Left colon (tissue), 2 donors: ENCODE results near the gene ZNF555. TPM values are rescaled to one million over a fixed set of nuclear protein-coding genes. Genes with fewer than 3 reads are reported as not detected.
"Not testable (repeated sequence)": the region's sequence is repeated elsewhere in the genome, so short reads cannot be mapped to it uniquely, and the experiment has no call there.

Source experiments
- ATAC-seq: fragments of 200-7000 bp; cut with Tn5 transposase; one replicate; pipeline ENCODE4 v1.9.1; 2020; ENCODE audit warnings: mild to moderate bottlenecking, moderate library complexity
- DNase-seq, 2 donors: peaks; one replicate each; pipeline ENCODE4 v3.0.0-alpha.2; 2020
- intact Hi-C, 2 donors: fragments of 100-400 bp; cut with DNase I in 1 of 2; cut with micrococcal nuclease in 1 of 2; formaldehyde crosslinking; loops; one replicate each; pipeline versions ENCODE4 v1.11.2 to v1.14.0; 2022; cut with DNase I, micrococcal nuclease
- long read RNA-seq: library from polyadenylated mRNA; unstranded; transcript quantifications from one replicate; pipeline ENCODE4 v2.0.0, GENCODE V29; 2021
- total RNA-seq, 2 donors: library from RNA; stranded (reverse); fragmentation: NEBNext Ultra II Directional; extraction: Animal tissue kit (Norgen Biotek cat#: 25700); gene quantifications; one replicate each; pipeline ENCODE4 v1.2.1, GENCODE V29; 2021
- donor health status: DM: no; HTN: no; CAD: no.
- donor health status: DM: yes; HTN: yes; CAD: no.

ZNF555 gene
- total RNA-seq = 1 to 10 TPM; 5.2 to 5.5 TPM
- long read RNA-seq, partial matches to known transcripts = 0 of 3 reads
- long read RNA-seq, other reads (novel, unspliced or antisense) = 2 of 3 reads

DNA sequence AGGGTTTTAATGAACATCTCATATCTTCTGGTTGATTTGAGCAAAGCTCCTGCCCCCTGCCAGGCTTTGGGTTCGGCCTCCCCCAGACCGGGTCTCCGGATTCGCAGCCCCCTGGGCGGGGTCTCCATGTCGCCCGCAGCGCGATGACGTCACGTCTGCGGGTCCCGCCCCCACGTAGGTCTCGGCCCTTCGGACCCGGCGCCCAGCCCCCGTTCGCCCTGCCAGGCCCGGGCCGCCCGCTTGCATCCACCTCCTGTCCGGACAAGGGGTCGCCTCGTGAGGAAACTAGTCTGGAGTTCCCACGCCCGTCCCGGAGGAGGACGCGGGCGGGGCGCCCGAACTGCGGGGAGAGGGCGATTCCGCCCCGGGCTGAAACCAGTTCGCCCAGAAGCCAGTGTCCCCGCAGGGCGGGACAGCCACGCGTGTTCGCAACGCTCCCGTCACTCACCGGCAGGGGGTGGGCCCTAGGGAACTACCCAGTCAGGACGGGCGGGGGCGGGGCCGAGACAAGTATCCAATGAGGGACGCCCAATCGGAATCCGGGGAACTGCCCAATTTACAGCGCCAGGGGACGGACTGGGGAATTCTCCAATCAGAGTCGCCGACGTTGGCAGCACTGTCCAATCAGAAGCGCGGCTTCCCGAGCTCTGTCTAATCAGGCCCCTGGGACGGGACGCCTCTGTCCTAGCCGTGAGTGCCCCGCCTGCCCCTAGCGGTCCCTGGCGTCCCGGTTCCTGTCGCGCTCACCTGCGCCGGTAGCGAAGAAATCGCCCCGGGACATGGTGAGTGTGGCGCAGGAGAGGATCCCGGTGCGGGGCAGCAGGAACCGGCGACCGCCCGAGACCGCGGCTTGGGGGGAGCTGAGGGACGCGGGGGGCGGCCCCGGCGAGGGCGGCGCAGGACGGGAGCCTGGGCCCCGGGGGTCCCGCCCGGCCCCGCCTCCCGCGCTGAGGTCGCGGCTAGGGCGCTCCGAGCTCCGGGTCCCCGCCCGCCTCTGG is at the start of gene ZNF555:
ZNF555 (plus strand) TSS at position 682 of the 998 bp plus-strand sequence; CDS start at position 780, 98 bp downstream.
- intact Hi-C loops = no loop called here
- ATAC-seq (peak; percentile 94), DNase-seq (peak; percentile 99)

DNA sequence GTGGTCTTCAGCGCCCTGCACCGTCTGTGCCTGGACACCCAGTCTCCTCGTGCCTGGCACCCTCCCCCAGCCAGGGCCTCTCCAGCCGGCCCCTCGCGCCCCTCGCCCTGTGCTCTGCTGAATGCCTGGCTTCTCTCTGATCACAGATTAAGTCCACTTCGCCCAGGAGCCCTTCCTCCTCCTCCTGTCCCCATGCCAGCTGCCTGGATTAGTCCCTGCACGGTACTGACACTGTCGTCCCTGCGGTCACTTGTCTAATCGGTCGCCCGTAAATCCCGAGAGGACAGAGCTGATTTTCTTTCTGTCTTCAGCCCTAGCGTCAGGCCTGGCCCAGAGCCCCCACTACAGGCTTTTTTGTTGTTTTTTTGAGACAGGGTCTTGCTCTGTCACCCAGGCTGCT is 49.4 kb upstream of the ZNF555 start:
- ATAC-seq (no peak), DNase-seq (no peak)
- intact Hi-C loops = no loop called here

DNA sequence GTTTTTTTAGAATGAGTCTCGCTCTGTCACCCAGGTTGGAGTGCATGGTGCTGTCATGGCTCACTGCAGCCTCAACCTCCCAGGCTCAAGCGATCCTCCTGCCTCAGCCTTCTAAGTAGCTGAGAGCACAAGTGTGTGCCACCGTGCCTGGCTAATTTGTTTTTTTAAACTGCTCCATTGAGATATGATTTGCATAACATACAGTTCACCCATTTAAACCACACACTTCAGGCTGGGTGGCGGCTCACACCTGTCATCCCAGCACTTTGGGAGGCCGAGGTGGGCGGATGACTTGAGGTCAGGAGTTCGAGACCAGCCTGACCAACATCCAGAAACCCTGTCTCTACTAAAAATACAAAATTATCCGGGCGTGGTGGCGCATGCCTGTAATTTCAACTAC is 48.6 kb upstream of the ZNF555 start:
- DNase-seq, intact Hi-C loops, ATAC-seq: not testable (repeated sequence)

DNA sequence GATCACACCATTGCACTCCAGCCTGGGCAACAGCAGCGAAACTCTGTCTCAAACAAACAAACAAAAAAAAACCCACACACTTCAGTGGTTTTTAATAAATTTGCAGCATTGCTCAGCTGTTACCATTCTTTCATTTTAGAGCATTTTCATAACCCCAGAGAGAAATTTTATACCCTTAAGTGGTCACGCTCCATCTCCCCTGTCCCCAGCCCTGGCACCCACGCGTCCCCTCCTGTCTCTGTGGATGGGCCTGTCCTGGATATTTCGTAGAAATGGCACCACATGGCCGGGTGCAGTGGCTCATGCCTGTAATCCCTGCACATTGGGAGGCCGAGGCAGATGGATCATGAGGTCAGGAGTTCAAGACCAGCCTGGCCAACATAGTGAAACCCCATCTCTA is 48.1 kb upstream of the ZNF555 start:
- no peak for DNase-seq
- no peak for ATAC-seq
- intact Hi-C loops = no loop called here

DNA sequence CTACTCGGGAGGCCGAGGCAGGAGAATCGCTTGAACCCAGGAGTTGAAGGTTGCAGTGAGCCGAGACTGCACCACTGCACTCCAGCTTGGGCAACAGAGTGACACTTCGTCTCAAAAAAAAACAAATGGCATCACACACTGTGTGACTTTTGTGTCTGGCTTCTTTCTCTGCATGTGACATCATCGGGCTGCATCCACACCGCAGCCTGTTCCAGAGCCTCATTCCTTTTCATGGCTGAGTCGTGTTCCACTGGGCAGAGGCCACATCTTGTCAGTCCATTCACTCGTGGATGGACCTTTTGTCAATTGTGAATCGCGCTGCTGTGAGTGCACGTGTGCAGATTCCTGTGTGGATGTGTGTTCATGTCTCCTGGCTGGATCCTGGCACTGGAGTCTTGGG is 47.7 kb upstream of the ZNF555 start:
- no peak for DNase-seq
- no peak for ATAC-seq
- intact Hi-C loops = no loop called here

DNA sequence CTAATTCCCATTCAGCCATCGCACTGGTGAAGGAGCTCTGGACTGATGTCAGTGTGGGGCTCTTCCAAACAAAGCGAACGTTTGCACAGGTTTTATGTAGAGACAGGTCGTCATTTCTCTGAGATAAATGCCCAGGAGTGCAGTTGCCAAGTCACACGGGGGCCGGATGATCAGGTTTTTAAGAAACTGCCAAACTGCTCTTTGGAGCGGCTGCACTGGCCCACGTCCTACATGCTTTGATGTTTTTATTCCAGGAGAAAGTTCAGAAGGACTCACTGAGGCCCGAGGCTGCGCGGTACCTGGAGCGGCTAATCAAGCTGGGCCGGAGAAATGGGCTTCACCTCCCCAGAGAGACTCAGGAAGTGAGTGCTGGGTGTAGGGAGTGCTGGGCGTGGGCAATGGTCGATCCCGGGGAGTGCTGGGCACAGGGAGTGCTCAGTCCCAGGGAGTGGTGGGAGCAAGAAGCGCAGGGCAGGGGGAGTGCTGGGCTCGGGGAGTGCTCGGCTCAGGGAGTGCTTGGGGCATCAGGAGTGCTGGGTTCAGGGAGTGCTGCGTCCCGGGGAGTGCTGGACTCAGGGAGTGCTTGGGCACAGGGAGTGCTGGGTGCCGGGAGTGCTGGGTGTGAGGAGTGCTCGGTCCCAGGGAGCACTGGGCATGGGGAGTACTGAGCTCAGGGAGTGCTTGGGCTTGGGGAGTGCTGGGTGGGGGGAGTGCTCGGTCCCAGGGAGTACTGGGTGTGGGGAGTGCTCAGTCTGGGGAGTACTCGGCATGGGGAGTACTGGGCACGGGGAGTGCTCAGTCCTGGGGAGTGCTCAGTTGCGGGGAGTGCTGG is 45.2 kb upstream of the ZNF555 start:
- ATAC-seq (no peak), DNase-seq (no peak)

DNA sequence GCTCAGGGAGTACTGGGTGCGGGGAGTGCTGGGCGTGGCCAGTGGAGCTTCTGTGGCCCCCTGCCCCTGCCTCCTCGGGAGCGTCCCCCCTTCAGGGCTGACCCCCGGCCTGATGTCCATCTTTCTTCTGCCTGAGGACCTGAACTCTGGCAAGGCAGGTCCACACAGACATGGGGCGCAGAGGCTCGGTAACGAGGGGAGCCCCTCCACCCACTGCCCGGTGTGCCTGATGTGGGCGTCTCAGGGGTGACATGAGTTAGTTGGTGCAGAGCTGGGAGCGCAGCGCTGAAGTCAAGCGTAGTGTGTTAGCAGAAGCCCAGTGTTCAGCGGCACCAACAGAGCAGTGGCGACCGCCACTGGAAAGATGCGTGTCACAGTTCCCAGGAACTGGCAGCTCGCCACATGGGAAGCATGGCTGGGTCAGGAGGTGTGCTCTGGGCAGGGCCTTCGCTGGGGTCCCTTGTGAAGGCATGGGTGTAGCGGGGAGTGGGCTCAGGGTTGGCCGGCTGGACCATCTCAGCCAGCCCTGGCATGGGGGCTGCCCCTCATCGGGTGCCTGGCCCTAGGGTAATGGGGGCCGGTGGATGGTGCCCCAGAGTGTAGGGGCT is 44.5 kb upstream of the ZNF555 start:
- DNase-seq (no peak), ATAC-seq (no peak)
- intact Hi-C loops = no loop called here

More for the DNA sequence above, 45.2 kb upstream of the ZNF555 start:
- intact Hi-C loops = no loop called here

DNA sequence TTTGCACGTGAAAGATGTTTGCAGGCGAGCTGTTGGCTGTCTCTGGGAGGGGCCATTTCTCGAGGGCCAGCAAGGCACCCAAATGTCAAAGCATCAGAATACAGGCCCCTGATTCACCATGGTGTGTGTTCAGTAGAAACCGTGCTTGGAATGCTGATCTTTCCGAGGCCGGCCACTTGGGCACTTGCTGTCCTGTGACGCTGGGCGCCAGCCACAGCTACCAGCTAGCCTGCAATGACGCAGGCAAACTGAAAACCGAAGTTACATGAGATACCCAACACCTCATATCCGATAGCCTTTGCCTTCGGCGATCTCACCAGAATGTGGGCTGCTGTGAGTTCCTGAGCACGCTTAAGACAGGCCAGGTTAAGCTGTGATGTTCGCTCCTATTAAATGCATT is 44.0 kb upstream of the ZNF555 start:
- intact Hi-C loops = no loop called here
- no peak for DNase-seq

DNA sequence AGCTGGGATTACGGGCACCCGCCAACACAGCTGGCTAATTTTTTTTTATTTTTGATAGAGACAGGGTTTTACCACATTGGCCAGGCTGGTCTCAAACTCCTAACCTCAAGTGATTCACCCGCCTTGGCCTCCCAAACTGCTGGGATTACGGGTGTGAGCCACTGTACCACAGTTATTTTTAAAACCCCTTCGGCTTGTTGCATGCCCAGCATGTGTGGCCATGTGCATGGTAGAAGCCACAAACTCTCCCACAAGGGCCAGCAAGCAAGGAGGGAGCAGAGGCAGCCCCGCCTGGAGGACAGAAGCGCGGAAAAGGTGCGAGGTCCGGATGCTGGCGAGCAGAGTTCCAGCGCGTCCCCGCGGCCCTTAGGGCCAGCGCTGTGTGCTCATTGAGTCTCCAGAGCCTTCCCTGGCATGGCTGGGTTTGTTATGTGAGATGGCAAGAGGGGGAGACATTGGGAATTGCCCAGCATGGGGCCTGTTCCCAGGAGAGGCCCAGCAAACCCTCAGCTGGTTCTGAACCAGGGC is 43.1 kb upstream of the ZNF555 start:
- intact Hi-C loops = no loop called here
- ATAC-seq (no peak), DNase-seq (no peak)

More for the DNA sequence above, 44.0 kb upstream of the ZNF555 start:
- ATAC-seq = no peak

DNA sequence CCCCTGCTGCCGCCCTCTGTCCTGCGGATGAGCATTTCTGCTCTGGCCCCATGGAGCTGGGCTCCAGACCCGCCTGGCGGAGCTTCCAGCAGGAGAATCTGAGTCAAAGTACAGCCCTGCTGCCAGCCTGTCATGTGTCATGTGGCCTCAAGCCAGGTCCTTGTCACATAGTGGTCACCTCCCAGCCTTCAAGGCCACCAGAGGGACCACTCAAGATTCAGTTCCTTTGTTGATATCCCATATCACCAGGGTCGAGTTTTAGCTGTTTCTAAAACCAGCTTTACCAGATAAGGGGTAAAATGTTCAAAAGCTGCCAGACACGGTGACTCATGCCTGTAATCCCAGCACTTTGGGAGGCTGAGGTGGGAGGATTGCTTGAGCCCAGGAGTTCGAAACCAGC is 42.5 kb upstream of the ZNF555 start:
- DNase-seq (no peak), ATAC-seq (no peak)
- intact Hi-C loops = no loop called here

DNA sequence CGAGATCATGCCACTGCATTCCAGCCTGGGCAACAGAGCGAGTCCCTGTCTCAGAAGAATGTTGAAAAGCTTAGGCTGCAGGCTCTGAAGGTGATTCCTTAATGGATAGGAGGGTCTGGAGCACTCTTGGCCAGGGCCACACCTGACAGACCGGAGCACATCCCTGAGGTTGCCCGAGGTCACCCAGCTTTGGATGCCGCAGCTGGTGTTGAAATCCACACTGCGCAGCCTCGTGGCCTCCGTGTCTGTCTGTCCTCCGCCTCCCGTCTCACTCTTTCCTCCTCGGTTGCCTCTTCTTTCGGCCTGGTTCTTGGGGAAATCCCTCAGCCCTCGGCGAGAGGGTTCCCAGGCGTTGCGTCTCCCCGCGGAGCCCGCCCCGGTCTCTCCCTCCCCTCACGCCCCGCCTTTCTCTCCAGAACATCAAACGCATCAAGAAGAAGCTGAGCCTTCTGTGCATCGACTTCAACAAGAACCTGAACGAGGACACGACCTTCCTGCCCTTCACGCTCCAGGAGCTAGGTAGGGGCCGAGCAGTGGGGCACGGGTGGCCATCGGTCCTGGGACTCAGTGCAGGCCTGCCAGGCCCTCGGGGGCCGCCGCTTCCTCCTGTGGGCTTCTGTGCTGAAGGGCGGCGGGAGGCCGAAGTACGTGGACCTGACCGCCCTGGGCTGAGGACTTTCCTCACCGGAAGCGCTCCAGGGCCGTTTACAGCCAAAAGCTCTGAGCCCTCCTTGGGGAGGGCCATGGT is 41.8 kb upstream of the ZNF555 start:
- intact Hi-C loops = no loop called here
- DNase-seq (no peak), ATAC-seq (no peak)

DNA sequence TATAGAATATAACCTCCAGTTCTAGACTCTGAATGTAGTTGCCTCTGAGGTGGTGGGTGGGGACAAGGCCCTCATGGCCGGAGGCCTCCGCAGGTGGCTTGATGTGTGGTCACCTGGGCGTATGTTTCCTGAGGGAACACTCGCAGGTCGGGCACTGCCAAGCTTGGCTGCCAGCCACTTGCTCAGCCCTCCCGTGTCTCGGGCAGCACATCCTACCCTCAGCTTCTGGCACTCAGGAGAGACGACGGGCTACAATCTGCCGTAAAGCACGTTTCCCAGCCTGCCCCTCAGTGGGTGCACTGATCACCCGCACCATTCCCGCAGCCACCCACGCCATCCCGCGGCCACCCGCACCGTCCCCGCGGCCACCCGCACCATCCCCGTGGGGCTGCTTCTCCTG is 40.8 kb upstream of the ZNF555 start:
- DNase-seq = no peak
- intact Hi-C loops = no loop called here
- no peak for ATAC-seq

DNA sequence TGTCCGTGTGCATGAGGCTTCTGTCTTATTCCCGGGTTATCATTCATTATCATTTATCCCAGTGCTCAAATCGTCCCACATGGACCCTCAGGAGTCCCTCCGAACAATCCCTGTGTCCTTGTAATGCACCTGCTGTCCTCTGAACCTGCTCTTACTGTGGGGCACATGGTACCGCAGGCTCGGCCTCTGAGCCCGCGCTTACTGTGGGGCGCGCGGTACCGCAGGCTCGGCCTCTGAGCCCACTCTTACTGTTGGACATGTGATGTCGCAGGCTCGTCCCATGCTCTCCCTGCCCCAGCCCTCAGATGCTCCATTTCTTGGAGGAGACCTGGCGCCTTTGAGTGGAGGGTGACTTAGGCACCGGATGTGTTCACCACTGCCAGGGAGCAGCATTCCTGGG is 38.4 kb upstream of the ZNF555 start:
- ATAC-seq = no peak
- no peak for DNase-seq
- intact Hi-C loops = no loop called here

DNA sequence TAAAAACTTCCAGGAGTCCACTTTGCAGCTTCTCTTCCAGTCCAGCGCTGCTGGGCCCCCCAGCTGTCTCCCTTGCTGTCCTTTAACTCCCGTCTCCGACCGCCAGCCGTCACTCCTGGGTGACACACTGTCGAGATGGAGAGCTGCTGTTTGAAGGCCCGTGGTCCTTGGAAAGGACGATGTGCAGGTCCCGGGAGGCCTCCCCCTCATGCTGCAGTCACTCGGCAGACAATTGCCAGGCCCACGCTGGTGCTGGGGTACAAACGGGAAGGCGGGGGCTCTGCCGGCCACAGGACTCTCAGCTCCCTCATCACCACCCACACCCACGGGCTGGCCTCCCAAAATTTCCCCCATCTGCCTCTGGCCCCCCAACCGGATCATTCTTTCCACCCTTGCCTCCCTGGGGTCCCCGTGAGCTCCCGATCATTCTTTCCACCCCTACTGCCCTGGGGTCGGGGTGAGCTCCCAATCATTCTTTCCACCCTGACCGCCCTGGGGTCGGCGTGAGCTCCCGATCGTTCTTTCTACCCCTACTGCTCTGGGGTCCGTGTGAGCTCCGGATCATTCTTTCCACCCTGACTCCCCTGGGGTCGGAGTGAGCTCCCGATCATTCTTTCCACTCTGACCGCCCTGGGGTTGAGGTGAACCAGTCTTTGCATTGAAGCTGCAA is 37.7 kb upstream of the ZNF555 start:
- DNase-seq (no peak), ATAC-seq (no peak)
- intact Hi-C loops = no loop called here

DNA sequence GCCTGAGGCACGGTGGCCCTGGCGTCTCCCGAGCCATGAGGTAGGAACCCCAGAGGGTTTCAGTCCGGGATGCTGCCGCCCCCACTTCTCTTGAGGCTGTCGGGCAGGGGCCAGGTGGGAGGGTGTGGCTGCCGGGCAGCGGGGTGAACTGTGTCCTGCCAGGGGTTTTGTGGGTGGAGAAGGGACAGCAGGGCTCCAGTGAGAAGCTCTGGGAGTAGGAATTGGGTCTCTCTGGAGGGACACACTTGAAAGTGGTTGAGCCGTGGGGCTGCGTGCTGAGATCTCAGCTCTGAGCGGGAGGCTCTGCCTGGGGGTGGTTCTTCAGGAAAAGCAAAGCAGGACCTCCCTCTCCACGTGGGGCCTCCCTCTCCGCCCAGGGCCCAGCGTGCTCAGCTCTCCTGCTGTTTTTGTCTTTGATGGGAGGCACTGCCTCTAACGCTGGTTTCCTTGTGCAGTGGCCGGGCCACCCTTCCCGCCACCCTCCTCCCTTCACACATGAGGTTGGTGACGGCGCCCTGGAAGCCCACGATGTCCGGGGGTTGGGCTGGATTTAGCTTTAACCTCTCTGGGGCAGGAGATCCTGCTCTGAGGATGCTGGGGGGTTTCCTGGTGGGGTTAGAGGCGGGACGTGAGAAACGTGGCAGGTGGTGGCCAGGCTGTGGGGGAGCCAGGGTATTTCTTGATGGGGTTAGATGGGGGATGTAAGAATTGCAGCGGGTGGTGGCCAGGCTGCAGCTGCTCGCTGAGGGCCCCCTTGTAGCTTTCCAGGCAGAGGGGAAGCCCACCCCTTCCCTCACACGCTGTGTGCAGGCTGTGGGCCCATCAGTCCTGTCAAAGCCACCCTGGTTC is 36.9 kb upstream of the ZNF555 start:
- DNase-seq = no peak
- no peak for ATAC-seq
- intact Hi-C loops = no loop called here

DNA sequence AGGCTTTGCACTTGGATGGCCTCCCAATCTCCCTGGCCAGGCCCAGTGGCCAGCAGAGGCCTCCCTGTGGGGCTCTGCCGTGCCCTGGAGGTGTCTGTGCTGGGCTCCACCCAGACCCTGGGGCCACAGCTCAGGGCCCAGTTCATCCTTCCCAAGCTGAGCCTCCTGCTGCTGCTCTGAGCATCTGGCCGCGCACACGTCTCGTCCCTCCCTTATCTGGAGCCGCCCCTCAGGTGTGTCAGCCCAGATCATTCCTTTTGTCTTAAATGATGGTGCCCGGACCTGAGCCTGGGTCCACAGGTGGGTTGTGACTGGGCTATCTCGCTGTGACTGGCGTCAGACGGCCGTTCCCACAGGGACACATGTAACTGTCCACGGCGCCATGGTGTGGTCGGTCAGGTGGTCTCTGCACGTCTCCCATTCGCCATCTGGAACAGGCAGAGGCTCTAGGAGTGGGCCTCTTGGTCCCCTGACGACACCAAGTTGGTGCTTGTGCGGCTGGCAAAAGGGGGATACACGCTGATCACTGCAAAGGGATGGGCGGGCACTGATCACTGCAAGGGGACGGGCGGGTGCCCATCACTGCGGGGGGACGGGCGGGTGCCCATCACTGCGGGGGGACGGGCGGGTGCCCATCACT is 35.9 kb upstream of the ZNF555 start:
- intact Hi-C loops = no loop called here
- DNase-seq (no peak), ATAC-seq (no peak)
